ENCODE results near the gene KRT86.

GRCh38 chr12:52232674-52233461, 41.6 kb upstream of the KRT86 start, which contains the start of gene KRT7:
- TF ChIP-seq MXI1 (IDR thresholded peaks at IDR 0.05; ENCODE audit: low read depth, low read length) (no peak), POLR2AphosphoS5 (IDR thresholded peaks at IDR 0.05; ENCODE audit: low read depth, low read length) (no peak)
